Vagina (tissue), 2 donors: ENCODE results near the gene PTPRG.

Source experiments
- CTCF ChIP-seq, 3 experiments: fragments of 450-650 bp in 2 of 3; fragments of 200-600 bp in 1 of 3; sonication (generic) in 1 of 3; IDR thresholded peaks; one replicate each; pipeline ENCODE4 v1.5.1; 2017 to 2019; ENCODE audit warnings: antibody characterized with exemption in 3 of 3, mild to moderate bottlenecking in 2 of 3, moderate library complexity in 2 of 3
- POLR2A ChIP-seq, 2 donors: fragments of 450-650 bp; IDR thresholded peaks; one replicate each; pipeline ENCODE4 v1.6.1; 2017; ENCODE audit warnings: antibody characterized with exemption in 2 of 2, mild to moderate bottlenecking in 2 of 2, moderate library complexity in 2 of 2

DNA sequence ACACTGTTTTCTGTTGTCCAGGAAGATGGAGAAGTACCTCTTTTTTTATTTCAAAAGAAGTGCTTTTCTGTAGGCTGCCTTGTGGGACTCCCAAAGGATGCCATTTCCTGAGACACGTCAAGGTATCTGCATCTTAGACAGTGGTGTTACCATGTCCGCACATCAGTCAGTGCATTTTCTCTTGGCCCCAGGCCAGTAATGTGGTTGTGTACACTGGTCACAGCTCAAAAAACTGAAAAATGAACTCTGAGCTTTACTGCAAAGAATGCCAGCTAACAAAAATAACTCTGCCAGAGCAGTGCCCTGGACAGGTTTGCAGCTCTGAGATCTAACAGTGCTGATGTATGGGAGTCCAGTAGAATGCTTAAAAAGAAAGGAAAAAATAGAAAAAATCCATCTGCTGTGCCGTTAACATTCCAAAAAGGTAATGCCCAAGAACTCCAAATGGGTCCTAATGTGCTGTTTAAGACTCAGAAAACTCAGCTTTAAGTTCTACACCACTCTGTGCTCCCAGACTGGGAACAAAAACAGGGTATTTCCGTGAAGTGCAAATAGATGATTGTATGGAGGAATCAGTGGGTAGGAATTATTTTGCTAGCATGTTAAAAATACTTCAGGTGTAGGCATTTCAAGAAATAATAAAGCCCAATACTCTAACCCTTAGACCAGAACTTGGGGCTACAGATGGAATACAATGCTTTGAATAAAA lies 496.1 kb downstream of the PTPRG start:
- TF ChIP-seq CTCF (IDR thresholded peaks at IDR 0.05) (no peak), POLR2A (IDR thresholded peaks at IDR 0.05) (no peak)
